Measurements from ENCODE around the gene RADIL. TPM values are rescaled to one million over a fixed set of nuclear protein-coding genes. Genes with fewer than 3 reads are reported as not detected.
"Not testable (repeated sequence)": the region's sequence is repeated elsewhere in the genome, so short reads cannot be mapped to it uniquely, and the experiment has no call there.

The RADIL gene
- total and polyA plus RNA-seq, 3 donors from 2014 or later = 24.3 to 29.7 (median 25.6) TPM

DNA sequence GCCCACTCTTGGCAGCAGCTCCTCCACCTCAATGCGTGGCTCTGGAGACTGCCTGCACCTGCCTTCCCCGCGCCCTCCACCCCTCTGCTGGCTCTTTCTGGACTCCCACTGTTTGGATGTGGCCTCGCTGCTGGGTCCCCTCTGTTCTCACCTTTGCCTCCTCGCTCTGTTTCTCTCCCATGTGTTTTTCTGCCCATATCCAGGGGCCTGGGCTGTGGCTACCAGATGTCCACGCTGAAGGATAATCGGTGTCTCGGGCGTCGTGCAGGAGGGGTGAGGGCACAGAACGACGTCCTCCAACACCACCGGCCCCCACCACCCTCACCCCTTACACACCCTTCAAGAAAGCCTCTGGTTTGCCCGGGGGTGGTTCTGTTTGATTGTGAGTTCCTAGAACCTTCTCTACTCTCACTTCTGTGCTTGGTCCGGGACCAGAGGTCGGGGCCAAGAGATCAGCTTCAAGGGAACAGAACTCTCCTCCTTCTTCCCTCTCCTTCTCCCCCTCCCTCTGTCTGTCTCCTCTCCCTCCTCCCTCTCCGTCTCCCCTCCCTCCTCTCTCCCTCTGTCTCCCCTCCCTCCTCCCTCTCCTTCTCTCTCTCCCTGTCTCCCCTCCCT lies 76.4 kb downstream of the RADIL start:
- Histone ChIP-seq H3K9me3 (no peaks in the 10 kb centered on the region), H3K4me3 (no peak overlapping the region), H3K27me3 (no peaks in the 10 kb centered on the region), H3K27ac (no peak overlapping the region), H3K4me1 (no peaks in the 10 kb centered on the region), H3K36me3 (ENCODE audit: low read depth, missing control alignments) (no peaks in the 10 kb centered on the region)
- TF ChIP-seq, protein P1, sequence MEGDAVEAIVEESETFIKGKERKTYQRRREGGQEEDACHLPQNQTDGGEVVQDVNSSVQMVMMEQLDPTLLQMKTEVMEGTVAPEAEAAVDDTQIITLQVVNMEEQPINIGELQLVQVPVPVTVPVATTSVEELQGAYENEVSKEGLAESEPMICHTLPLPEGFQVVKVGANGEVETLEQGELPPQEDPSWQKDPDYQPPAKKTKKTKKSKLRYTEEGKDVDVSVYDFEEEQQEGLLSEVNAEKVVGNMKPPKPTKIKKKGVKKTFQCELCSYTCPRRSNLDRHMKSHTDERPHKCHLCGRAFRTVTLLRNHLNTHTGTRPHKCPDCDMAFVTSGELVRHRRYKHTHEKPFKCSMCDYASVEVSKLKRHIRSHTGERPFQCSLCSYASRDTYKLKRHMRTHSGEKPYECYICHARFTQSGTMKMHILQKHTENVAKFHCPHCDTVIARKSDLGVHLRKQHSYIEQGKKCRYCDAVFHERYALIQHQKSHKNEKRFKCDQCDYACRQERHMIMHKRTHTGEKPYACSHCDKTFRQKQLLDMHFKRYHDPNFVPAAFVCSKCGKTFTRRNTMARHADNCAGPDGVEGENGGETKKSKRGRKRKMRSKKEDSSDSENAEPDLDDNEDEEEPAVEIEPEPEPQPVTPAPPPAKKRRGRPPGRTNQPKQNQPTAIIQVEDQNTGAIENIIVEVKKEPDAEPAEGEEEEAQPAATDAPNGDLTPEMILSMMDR (IDR thresholded peaks at IDR 0.05) = no peak
- TF ChIP-seq POLR2A (IDR thresholded peaks at IDR 0.05) = no peak
- no peak for DNase-seq
- WGBS, 2 donors = 57 to 67% methylated on average over 17 of the region's 17 CpGs
- intact Hi-C loops (cut with DNase I; ENCODE audit: low total_unique reads) = loop anchor here (10.0 kb wide), 1 partner anchor 78 kb away; the partner anchor contains the start of gene RADIL

- Histone ChIP-seq H3K36me3 (ENCODE audit: low read depth, missing control alignments) (no peaks in the 10 kb centered on the region), H3K27ac (no peak overlapping the region), H3K4me3 (no peak overlapping the region), H3K27me3 (no peaks in the 10 kb centered on the region), H3K9me3 (no peaks in the 10 kb centered on the region), H3K4me1 (no peaks in the 10 kb centered on the region)
- intact Hi-C loops (cut with DNase I; ENCODE audit: low total_unique reads) = loop anchor here (10.0 kb wide), 1 partner anchor 79 kb away; the partner anchor contains the start of gene RADIL
- TF ChIP-seq, protein P1 (IDR thresholded peaks at IDR 0.05) = no peak
- no peak for TF ChIP-seq POLR2A (IDR thresholded peaks at IDR 0.05)
- WGBS, 2 donors = 84 to 86% methylated on average over 8 of the region's 8 CpGs
- no peak for DNase-seq
These were observed 77.6 kb downstream of the RADIL start for GRCh38 chr7:4805984-4806300.

DNA sequence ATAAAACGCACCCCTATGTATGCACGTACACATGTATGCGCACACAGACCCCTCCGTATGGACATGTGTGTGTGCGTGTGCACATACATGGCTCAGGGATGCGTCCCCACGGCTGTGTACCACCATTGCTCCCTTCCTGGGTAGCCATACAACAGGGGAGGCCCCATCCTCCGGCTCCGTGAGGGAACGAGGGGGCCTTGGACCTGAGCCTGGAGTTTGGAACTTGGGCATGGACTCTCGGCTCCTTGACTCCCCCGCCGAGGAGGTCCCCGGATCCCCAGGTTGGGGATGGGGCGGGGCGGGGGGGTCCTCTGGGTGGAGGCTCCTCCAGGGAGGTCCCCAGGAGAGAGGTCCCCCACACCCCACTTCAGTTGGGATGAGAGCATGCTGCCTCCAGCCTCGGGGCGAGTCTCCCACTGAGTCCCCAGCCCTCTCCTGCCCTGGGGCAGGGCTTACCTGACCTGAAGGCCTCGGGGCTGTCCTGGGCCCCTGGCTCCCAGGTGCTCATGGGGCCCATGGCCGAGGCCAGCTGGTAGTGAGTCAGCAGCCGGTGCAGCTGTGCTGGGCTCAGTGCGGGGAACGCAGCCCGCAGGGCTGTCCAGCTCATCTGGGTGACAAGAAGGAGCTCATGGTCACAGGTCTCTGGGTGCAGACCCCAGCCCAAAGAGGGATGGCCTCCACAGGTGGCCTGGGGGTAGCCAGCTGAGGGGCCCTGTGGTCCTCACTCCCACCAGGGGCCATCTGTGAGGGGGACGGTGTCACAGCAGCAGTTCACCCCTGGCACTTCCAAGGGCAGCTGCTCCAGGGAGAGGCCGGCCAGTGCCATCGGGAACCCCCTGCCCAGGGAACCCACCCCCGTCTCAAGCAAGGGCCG lies 78.2 kb downstream of the RADIL start:
- Histone ChIP-seq H3K27ac (no peak overlapping the region), H3K4me3 (no peak overlapping the region), H3K9me3 (no peaks in the 10 kb centered on the region), H3K27me3 (no peaks in the 10 kb centered on the region), H3K4me1 (no peaks in the 10 kb centered on the region), H3K36me3 (ENCODE audit: low read depth, missing control alignments) (no peaks in the 10 kb centered on the region)
- no peak for TF ChIP-seq POLR2A (IDR thresholded peaks at IDR 0.05)
- TF ChIP-seq, protein P1 (IDR thresholded peaks at IDR 0.05) = no peak
- no peak for DNase-seq
- intact Hi-C loops (cut with DNase I; ENCODE audit: low total_unique reads) = loop anchor here (10.0 kb wide), 1 partner anchor 79 kb away; the partner anchor contains the start of gene RADIL
- WGBS, 2 donors = 91 to 96% methylated on average over 19 to 27 of the region's 29 CpGs

DNA sequence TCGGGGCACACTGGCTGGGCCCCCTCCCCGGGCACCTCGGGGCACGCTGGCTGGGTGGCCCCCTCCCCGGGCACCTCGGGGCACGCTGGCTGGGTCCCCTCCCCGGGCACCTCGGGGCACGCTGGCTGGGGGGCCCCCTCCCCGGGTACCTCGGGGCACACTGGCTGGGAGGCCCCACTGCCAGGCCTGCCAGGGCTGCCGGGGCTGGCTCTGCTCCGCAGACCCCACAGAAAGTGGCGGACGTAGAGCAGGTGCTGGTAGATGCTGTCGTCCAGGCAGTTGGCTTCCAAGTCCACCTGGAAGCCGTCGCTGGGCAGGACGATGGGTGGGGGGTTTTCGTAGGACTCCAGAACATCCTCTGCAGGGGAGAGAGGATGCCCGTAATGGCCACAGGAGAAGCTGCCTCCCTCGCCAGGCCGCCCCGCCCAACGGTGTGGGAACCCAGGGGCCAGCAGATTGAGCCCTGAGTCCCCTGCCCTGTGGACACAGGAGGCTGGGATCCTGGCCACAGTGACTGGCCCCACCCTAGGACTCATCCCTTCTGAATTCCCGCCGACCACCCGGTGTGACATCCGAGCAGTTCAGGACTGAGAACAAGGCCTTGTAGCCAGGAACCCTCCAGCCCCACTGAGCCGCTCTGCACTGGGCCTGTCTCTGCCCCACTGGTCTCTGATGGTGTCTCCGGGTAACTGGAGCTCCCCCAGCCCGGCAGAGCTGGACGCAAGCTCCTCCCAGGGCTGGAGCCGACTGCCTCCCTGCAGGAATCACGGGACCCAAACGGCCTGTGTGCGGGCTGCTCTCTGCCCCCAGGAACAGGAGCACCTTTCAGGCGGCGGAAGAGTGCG lies 79.9 kb downstream of the RADIL start:
- Histone ChIP-seq H3K27me3 (no peaks in the 10 kb centered on the region), H3K4me1 (no peaks in the 10 kb centered on the region), H3K27ac (no peak overlapping the region), H3K36me3 (ENCODE audit: low read depth, missing control alignments) (no peaks in the 10 kb centered on the region), H3K9me3 (no peaks in the 10 kb centered on the region), H3K4me3 (no peak overlapping the region)
- 83 to 84% methylated on average over 20 to 27 of the region's 41 CpGs for WGBS, 2 donors
- no peak for DNase-seq
- intact Hi-C loops (cut with DNase I; ENCODE audit: low total_unique reads) = loop anchor here (10.0 kb wide), 1 partner anchor 81 kb away; the partner anchor contains the start of gene RADIL
- TF ChIP-seq, protein P1 (IDR thresholded peaks at IDR 0.05) = no peak
- no peak for TF ChIP-seq POLR2A (IDR thresholded peaks at IDR 0.05)

DNA sequence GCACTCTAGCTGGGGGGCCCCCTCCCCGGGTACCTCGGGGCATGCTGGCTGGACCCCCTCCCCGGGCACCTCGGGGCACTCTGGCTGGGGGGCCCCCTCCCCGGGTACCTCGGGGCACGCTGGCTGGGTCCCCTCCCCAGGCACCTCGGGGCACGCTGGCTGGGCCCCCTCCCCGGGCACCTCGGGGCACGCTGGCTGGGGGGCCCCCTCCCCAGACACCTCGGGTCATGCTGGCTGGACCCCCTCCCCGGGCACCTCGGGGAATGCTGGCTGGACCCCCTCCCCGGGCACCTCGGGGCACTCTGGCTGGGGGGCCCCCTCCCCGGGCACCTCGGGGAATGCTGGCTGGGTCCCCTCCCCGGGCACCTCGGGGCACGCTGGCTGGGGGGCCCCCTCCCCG lies 80.9 kb downstream of the RADIL start:
- not testable (repeated sequence) for H3K4me3 ChIP-seq; H3K27me3 ChIP-seq; H3K4me1 ChIP-seq; H3K9me3 ChIP-seq; H3K27ac ChIP-seq; DNase-seq; H3K36me3 ChIP-seq (ENCODE audit: low read depth, missing control alignments)
- 80 to 85% methylated on average over 2 to 11 of the region's 23 CpGs for WGBS, 2 donors
- intact Hi-C loops (cut with DNase I; ENCODE audit: low total_unique reads) = loop anchor here (10.0 kb wide), 1 partner anchor 82 kb away; the partner anchor contains the start of gene RADIL
